ENCODE data around the gene ZSCAN32. TPM values are rescaled to one million over a fixed set of nuclear protein-coding genes. Genes with fewer than 3 reads are reported as not detected.

Gene ZSCAN32
- total RNA-seq, 4 donors from 2014 or later: 6.5 to 16.6 (median 11.1) TPM

DNA sequence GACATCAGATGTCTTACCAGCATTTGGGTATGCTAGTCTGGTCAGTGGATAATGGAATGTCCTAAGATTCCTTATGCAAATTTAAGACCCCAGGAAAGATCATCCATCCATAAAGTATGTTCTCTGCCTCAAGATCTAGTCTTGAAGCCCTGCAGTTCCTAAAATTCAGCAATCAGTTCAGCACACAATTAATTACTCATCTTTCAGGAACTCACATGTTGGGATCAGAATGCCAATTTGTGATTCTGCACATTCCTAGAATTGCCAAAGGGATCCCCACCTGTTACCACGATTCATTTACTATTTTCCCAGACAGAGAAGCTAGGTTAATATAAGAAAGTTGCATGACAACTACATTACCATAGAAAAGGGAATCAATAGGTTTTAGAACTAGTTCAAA, 41.9 kb downstream of the ZSCAN32 start:
- TF ChIP-seq, protein P1, sequence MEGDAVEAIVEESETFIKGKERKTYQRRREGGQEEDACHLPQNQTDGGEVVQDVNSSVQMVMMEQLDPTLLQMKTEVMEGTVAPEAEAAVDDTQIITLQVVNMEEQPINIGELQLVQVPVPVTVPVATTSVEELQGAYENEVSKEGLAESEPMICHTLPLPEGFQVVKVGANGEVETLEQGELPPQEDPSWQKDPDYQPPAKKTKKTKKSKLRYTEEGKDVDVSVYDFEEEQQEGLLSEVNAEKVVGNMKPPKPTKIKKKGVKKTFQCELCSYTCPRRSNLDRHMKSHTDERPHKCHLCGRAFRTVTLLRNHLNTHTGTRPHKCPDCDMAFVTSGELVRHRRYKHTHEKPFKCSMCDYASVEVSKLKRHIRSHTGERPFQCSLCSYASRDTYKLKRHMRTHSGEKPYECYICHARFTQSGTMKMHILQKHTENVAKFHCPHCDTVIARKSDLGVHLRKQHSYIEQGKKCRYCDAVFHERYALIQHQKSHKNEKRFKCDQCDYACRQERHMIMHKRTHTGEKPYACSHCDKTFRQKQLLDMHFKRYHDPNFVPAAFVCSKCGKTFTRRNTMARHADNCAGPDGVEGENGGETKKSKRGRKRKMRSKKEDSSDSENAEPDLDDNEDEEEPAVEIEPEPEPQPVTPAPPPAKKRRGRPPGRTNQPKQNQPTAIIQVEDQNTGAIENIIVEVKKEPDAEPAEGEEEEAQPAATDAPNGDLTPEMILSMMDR (IDR thresholded peaks at IDR 0.05): no peak
- no peak for ATAC-seq (ENCODE audit: low FRiP score)
- no peak for DNase-seq (ENCODE audit: low spot score)

DNA sequence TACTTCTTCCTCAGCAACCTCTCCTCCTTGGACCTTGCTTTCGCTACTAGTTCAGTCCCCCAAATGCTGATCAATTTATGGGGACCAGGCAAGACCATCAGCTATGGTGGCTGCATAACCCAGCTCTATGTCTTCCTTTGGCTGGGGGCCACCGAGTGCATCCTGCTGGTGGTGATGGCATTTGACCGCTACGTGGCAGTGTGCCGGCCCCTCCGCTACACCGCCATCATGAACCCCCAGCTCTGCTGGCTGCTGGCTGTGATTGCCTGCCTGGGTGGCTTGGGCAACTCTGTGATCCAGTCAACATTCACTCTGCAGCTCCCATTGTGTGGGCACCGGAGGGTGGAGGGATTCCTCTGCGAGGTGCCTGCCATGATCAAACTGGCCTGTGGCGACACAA, 44.7 kb downstream of the ZSCAN32 start:
- DNase-seq (ENCODE audit: low spot score): no peak
- TF ChIP-seq, protein P1 (IDR thresholded peaks at IDR 0.05): no peak
- ATAC-seq (ENCODE audit: low FRiP score): no peak

GRCh38 chr16:3355589-3355988, 45.2 kb downstream of the ZSCAN32 start, which contains the start of gene OR2C1:
OR2C1 (plus strand) TSS chr16:3355889; CDS start chr16:3355941, 52 bp downstream.
- DNase-seq (ENCODE audit: low spot score) (no peak), ATAC-seq (ENCODE audit: low FRiP score) (no peak)

GRCh38 chr16:3349175-3349574, 51.6 kb downstream of the ZSCAN32 start:
- ATAC-seq (ENCODE audit: low FRiP score) (no peak), DNase-seq (ENCODE audit: low spot score) (no peak)

More at GRCh38 chr16:3355589-3355988, 45.2 kb downstream of the ZSCAN32 start, which contains the start of gene OR2C1:
- TF ChIP-seq, protein P1 (IDR thresholded peaks at IDR 0.05): no peak

GRCh38 chr16:3348547-3349167, 52.1 kb downstream of the ZSCAN32 start:
- TF ChIP-seq, protein P1 (IDR thresholded peaks at IDR 0.05): no peak
- DNase-seq (ENCODE audit: low spot score): no peak
- no peak for ATAC-seq (ENCODE audit: low FRiP score)

More at GRCh38 chr16:3349175-3349574, 51.6 kb downstream of the ZSCAN32 start:
- TF ChIP-seq, protein P1 (IDR thresholded peaks at IDR 0.05): no peak

GRCh38 chr16:3347586-3347985, 53.2 kb downstream of the ZSCAN32 start:
- TF ChIP-seq, protein P1 (IDR thresholded peaks at IDR 0.05): no peak
- ATAC-seq (ENCODE audit: low FRiP score) (no peak), DNase-seq (ENCODE audit: low spot score) (no peak)

GRCh38 chr16:3346041-3346440, 54.8 kb downstream of the ZSCAN32 start:
- DNase-seq (ENCODE audit: low spot score) (no peak), ATAC-seq (ENCODE audit: low FRiP score) (no peak)
- TF ChIP-seq, protein P1 (IDR thresholded peaks at IDR 0.05): no peak
